Natural killer cell (primary cell): Measurements from ENCODE around the gene RND3. TPM values are rescaled to one million over a fixed set of nuclear protein-coding genes. Genes with fewer than 3 reads are reported as not detected.

ENCODE experiments used
- ATAC-seq, 3 donors: fragments of 150-1000 bp in 2 of 3; fragments of 200-7000 bp in 1 of 3; cut with Tn5 transposase; 1 replicate in 1 of 3; 2 replicates in 2 of 3; pipeline ENCODE4 v1.10.0; 2021; ENCODE audit warnings: mild to moderate bottlenecking in 2 of 3, moderate library complexity in 2 of 3
- DNase-seq, 2 donors: peaks; one replicate each; pipeline versions ENCODE4 v3.0.0 to v3.0.0-alpha.2; 2013 to 2021; ENCODE audit warnings: mixed read lengths in 1 of 2
- H3K27ac ChIP-seq: one replicate; pipeline ENCODE4 v1.5.1; 2013; ENCODE audit warnings: mild to moderate bottlenecking, low read length
- H3K27me3 ChIP-seq: one replicate; pipeline ENCODE4 v1.6.1; 2013; ENCODE audit warnings: low read length; ENCODE audit not compliant: control insufficient read depth, insufficient read depth
- H3K36me3 ChIP-seq: one replicate; pipeline ENCODE4 v1.6.1; 2013; ENCODE audit warnings: low read length; ENCODE audit not compliant: control insufficient read depth, insufficient read depth
- H3K4me1 ChIP-seq: one replicate; pipeline ENCODE4 v1.6.1; 2013; ENCODE audit warnings: low read length; ENCODE audit not compliant: control insufficient read depth, insufficient read depth
- H3K4me3 ChIP-seq: one replicate; pipeline ENCODE4 v1.5.1; 2013; ENCODE audit warnings: low read length
- H3K9me3 ChIP-seq: one replicate; pipeline ENCODE4 v1.6.1; 2013; ENCODE audit warnings: low read length; ENCODE audit not compliant: control insufficient read depth, insufficient read depth
- H3K27ac Mint-ChIP-seq, 2 donors: one replicate each; pipeline ENCODE4 v1.8.0; 2022; ENCODE audit warnings: mild to moderate bottlenecking in 2 of 2, mixed read lengths in 2 of 2, moderate library complexity in 1 of 2
- H3K27me3 Mint-ChIP-seq, 2 donors: one replicate each; pipeline ENCODE4 v1.8.0; 2022; ENCODE audit warnings: low read depth in 2 of 2, mixed read lengths in 2 of 2
- H3K36me3 Mint-ChIP-seq: one replicate; pipeline ENCODE4 v1.8.0; 2022; ENCODE audit warnings: mixed read lengths
- H3K4me1 Mint-ChIP-seq, 2 donors: one replicate each; pipeline ENCODE4 v1.8.0; 2022; ENCODE audit warnings: mixed read lengths in 2 of 2
- H3K4me3 Mint-ChIP-seq: one replicate; pipeline ENCODE4 v1.8.0; 2022; ENCODE audit warnings: mild to moderate bottlenecking, moderate library complexity, mixed read lengths
- H3K9me3 Mint-ChIP-seq, 2 donors: one replicate each; pipeline ENCODE4 v1.8.0; 2022; ENCODE audit warnings: mixed read lengths in 2 of 2
- CTCF ChIP-seq: fragments of 200-600 bp; IDR thresholded peaks from one replicate; pipeline ENCODE4 v1.8.0; 2022; ENCODE audit warnings: antibody characterized with exemption
- WGBS: methylation state at CpG from one replicate; pipeline ENCODE4 v1.1.7; 2013; ENCODE audit warnings: missing lambda C conversion rate; ENCODE audit not compliant: insufficient coverage; 5-methylcytosine and 5-hydroxymethylcytosine counted together
- intact Hi-C: fragments of 100-400 bp; cut with micrococcal nuclease; formaldehyde crosslinking; loops from one replicate; pipeline ENCODE4 v1.14.2; 2022
- total RNA-seq, 4 donors: library from RNA; stranded (reverse); fragments of 120-200 nt in 1 of 4; gene quantifications; one replicate each; pipeline versions ENCODE4 v1.2.3 to v1.2.4, GENCODE V29; 2013 to 2022

The RND3 gene
- total RNA-seq, 3 donors from 2014 or later (not counting 1 experiment from before 2014, with no cell fraction given), result not detected

- intact Hi-C loops, result no loop called here
- H3K4me1 Mint-ChIP-seq, result no peaks in the 10 kb centered on the region
- ATAC-seq (no peak), DNase-seq (no peak)
- no peaks in the 10 kb centered on the region for H3K36me3 ChIP-seq
- no peak overlapping the region for H3K27ac ChIP-seq
- no peaks in the 10 kb centered on the region for H3K36me3 Mint-ChIP-seq
- TF ChIP-seq CTCF, result no peak
- no peaks in the 10 kb centered on the region for H3K9me3 ChIP-seq
- no peak overlapping the region for H3K27ac Mint-ChIP-seq
- WGBS, result 98% methylated on average over 4 of the region's 4 CpGs
- no peak overlapping the region for H3K4me3 ChIP-seq
- H3K27me3 Mint-ChIP-seq, result no peaks in the 10 kb centered on the region
- no peak overlapping the region for H3K4me3 Mint-ChIP-seq
- H3K4me1 ChIP-seq, result no peaks in the 10 kb centered on the region
- no peaks in the 10 kb centered on the region for H3K27me3 ChIP-seq
- peaks cover 8 to 11% of the 10 kb centered on the region in 2 donors for H3K9me3 Mint-ChIP-seq
These were observed 34.8 kb upstream of the RND3 start for GRCh38 chr2:150522269-150522668.

GRCh38 chr2:150520887-150521664 is 33.6 kb upstream of the RND3 start:
- Histone ChIP-seq H3K27me3 (no peaks in the 10 kb centered on the region), H3K4me1 (no peaks in the 10 kb centered on the region), H3K9me3 (no peaks in the 10 kb centered on the region), H3K36me3 (no peaks in the 10 kb centered on the region), H3K4me3 (no peak overlapping the region), H3K27ac (no peak overlapping the region)
- Mint-ChIP-seq H3K27ac (no peak overlapping the region), H3K36me3 (no peaks in the 10 kb centered on the region), H3K9me3 (peaks cover 11 to 14% of the 10 kb centered on the region in 2 donors), H3K27me3 (no peaks in the 10 kb centered on the region), H3K4me3 (no peak overlapping the region), H3K4me1 (no peaks in the 10 kb centered on the region)
- intact Hi-C loops, result no loop called here
- no peak for DNase-seq
- no peak for ATAC-seq
- WGBS, result 75% methylated on average over 4 of the region's 4 CpGs
- no peak for TF ChIP-seq CTCF

GRCh38 chr2:150520033-150520432 is 32.6 kb upstream of the RND3 start:
- no peaks in the 10 kb centered on the region for H3K36me3 Mint-ChIP-seq
- no peak overlapping the region for H3K27ac ChIP-seq
- WGBS, result 81% methylated on average over 4 of the region's 4 CpGs
- no peak overlapping the region for H3K27ac Mint-ChIP-seq
- no peaks in the 10 kb centered on the region for H3K27me3 ChIP-seq
- H3K4me1 ChIP-seq, result no peaks in the 10 kb centered on the region
- DNase-seq, result no peak
- H3K4me3 Mint-ChIP-seq, result no peak overlapping the region
- no peaks in the 10 kb centered on the region for H3K36me3 ChIP-seq
- ATAC-seq, result no peak
- H3K4me1 Mint-ChIP-seq, result no peaks in the 10 kb centered on the region
- H3K27me3 Mint-ChIP-seq, result no peaks in the 10 kb centered on the region
- no peaks in the 10 kb centered on the region for H3K9me3 ChIP-seq
- TF ChIP-seq CTCF, result no peak
- H3K4me3 ChIP-seq, result no peak overlapping the region
- intact Hi-C loops, result no loop called here
- peaks cover 11 to 14% of the 10 kb centered on the region in 2 donors for H3K9me3 Mint-ChIP-seq
